NCI-H2081 (cell line): ENCODE results near the gene NUTM2A.
"Not testable (repeated sequence)": the region's sequence is repeated elsewhere in the genome, so short reads cannot be mapped to it uniquely, and the experiment has no call there.

Experiments used
- DNase-seq, 2 experiments: peaks; one replicate each; lab custom pipeline; 2025; lab: John Stamatoyannopoulos, UW

The NUTM2A gene

GRCh38 chr10:87225148-87225547, at the start of gene NUTM2A:
Gene NUTM2A, plus strand, starts transcription at chr10:87225448. Its CDS starts 383 bp downstream, at chr10:87225831.
- DNase-seq, result not testable (repeated sequence)

- DNase-seq, result not testable (repeated sequence)
Measured at GRCh38 chr10:87177587-87177986, 47.7 kb upstream of the NUTM2A start.

GRCh38 chr10:87184421-87184820, 40.8 kb upstream of the NUTM2A start:
- DNase-seq, result not testable (repeated sequence)

- not testable (repeated sequence) for DNase-seq
Measured at GRCh38 chr10:87186016-87186415, 39.2 kb upstream of the NUTM2A start.

- not testable (repeated sequence) for DNase-seq
Measured at GRCh38 chr10:87187573-87187972, 37.7 kb upstream of the NUTM2A start.

GRCh38 chr10:87191841-87192240, 33.4 kb upstream of the NUTM2A start:
- not testable (repeated sequence) for DNase-seq

- not testable (repeated sequence) for DNase-seq
Measured at GRCh38 chr10:87200924-87201323, 24.3 kb upstream of the NUTM2A start.

GRCh38 chr10:87204801-87205200, 20.4 kb upstream of the NUTM2A start:
- DNase-seq, result not testable (repeated sequence)

- DNase-seq, result not testable (repeated sequence)
Measured at GRCh38 chr10:87206922-87207321, 18.3 kb upstream of the NUTM2A start.

- DNase-seq, result not testable (repeated sequence)
Measured at GRCh38 chr10:87210309-87210708, 14.9 kb upstream of the NUTM2A start.

GRCh38 chr10:87211848-87212247, 13.4 kb upstream of the NUTM2A start:
- DNase-seq, result not testable (repeated sequence)

GRCh38 chr10:87213150-87213765, 12.0 kb upstream of the NUTM2A start:
- DNase-seq, result not testable (repeated sequence)

- DNase-seq, result not testable (repeated sequence)
Measured at GRCh38 chr10:87213806-87214205, 11.4 kb upstream of the NUTM2A start.

GRCh38 chr10:87216120-87216519, 9.1 kb upstream of the NUTM2A start:
- DNase-seq, result not testable (repeated sequence)

GRCh38 chr10:87219370-87219769, 5.9 kb upstream of the NUTM2A start:
- not testable (repeated sequence) for DNase-seq

- DNase-seq, result not testable (repeated sequence)
Measured at GRCh38 chr10:87222789-87223188, 2.5 kb upstream of the NUTM2A start.

- DNase-seq, result not testable (repeated sequence)
Measured at GRCh38 chr10:87228247-87228646, 3.0 kb downstream of the NUTM2A start.

GRCh38 chr10:87229211-87229610, 4.0 kb downstream of the NUTM2A start:
- DNase-seq, result not testable (repeated sequence)

- DNase-seq, result not testable (repeated sequence)
Measured at GRCh38 chr10:87234854-87235253, 9.6 kb downstream of the NUTM2A start.

GRCh38 chr10:87237244-87237643, 12.0 kb downstream of the NUTM2A start:
- DNase-seq, result not testable (repeated sequence)

GRCh38 chr10:87239346-87239808, 14.1 kb downstream of the NUTM2A start:
- DNase-seq, result not testable (repeated sequence)

- DNase-seq, result not testable (repeated sequence)
Measured at GRCh38 chr10:87242192-87242591, 16.9 kb downstream of the NUTM2A start.

- DNase-seq, result not testable (repeated sequence)
Measured at GRCh38 chr10:87247335-87247734, 22.1 kb downstream of the NUTM2A start.
